Fibroblast of lung (primary cell): ENCODE measurements around the gene LMO3.

ENCODE experiments used
- CTCF ChIP-seq, 2 donors: IDR thresholded peaks in 1 of 2; conservative IDR thresholded peaks in 1 of 2; 1 replicate in 1 of 2; 2 replicates in 1 of 2; pipeline ENCODE4 v1.5.1; 2011 to 2012; ENCODE audit warnings: low read length in 2 of 2, control low read depth in 1 of 2, inconsistent platforms in 1 of 2, low read depth in 1 of 2, mild to moderate bottlenecking in 1 of 2
- EZH2 ChIP-seq: IDR thresholded peaks from 2 replicates; pipeline ENCODE4 v1.5.1; 2012; ENCODE audit warnings: low read length, control low read depth, mild to moderate bottlenecking; ENCODE audit errors: missing control alignments

DNA sequence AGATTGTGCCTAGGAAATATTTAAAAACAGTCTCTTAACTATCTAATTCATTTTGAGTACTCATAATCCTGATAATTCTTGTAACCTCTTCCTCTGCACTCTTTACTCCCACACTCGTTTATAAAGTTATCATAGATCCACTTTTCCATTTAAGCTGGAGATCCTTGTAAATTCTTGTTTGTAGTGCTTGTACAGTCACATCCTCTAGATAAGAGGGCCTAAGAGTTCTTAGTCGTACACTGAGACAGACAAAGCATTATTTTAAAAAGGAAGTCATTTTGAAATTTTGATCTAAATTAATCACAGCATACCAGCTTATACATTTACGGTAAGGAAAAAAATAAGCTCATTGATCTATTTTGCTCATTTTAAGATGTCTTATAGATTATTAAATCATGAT is 42.5 kb downstream of the LMO3 start:
- TF ChIP-seq CTCF (conservative IDR thresholded peaks at IDR 0.05 in 1 of 2, IDR thresholded peaks at IDR 0.05 in 1 of 2; ENCODE audit: low read depth in 1 of 2, low read length in 2 of 2): no peak
- no peak for TF ChIP-seq EZH2
